ENCODE results near the gene REM2.

Gene REM2

GRCh38 chr14:22871224-22872032 is 11.6 kb upstream of the REM2 start, which contains the start of gene LRP10:
Gene LRP10 (plus strand): TSS chr14:22871740. CDS start chr14:22872304, 564 bp downstream.
- DNase-seq (ENCODE audit: low read depth): peak; percentile 95
- H3K4me3 ChIP-seq (ENCODE audit: low read depth, low read length): peak within 1 kb of the TSS; percentile 69
- TF ChIP-seq MAX (IDR thresholded peaks at IDR 0.05; ENCODE audit: low read depth, low read length) (peak; percentile 47), POLR2A (IDR thresholded peaks at IDR 0.05; ENCODE audit: extremely low read depth, insufficient read length) (peak; percentile 39), MYC (IDR thresholded peaks at IDR 0.05; ENCODE audit: low read depth, low read length) (no peak)

- DNase-seq (ENCODE audit: low read depth): peak; percentile 75
- peak; percentile 12 for TF ChIP-seq POLR2A (IDR thresholded peaks at IDR 0.05; ENCODE audit: extremely low read depth, insufficient read length)
- TF ChIP-seq CTCF (IDR thresholded peaks at IDR 0.05; ENCODE audit: low read depth, low read length): peak; percentile 93
- TF ChIP-seq MYC (IDR thresholded peaks at IDR 0.05; ENCODE audit: low read depth, low read length): peak; percentile 24; the same call in 1 of the 2 replicates
- 0 out of 2 replicates have a peak, but pooled peaks have one; percentile 17 for TF ChIP-seq MAX (IDR thresholded peaks at IDR 0.05; ENCODE audit: low read depth, low read length)
- H3K4me3 ChIP-seq (ENCODE audit: low read depth, low read length): peak overlapping the region; percentile 69
These were observed 10.8 kb upstream of the REM2 start for GRCh38 chr14:22872033-22872832.

- TF ChIP-seq CTCF (IDR thresholded peaks at IDR 0.05; ENCODE audit: low read depth, low read length) (no peak), MAX (IDR thresholded peaks at IDR 0.05; ENCODE audit: low read depth, low read length) (no peak), MYC (IDR thresholded peaks at IDR 0.05; ENCODE audit: low read depth, low read length) (no peak), POLR2A (IDR thresholded peaks at IDR 0.05; ENCODE audit: extremely low read depth, insufficient read length) (no peak)
- H3K4me3 ChIP-seq (ENCODE audit: low read depth, low read length): peak overlapping the region; percentile 69
- DNase-seq (ENCODE audit: low read depth): no peak
These were observed 10.0 kb upstream of the REM2 start for GRCh38 chr14:22872833-22873520.

- TF ChIP-seq MYC (IDR thresholded peaks at IDR 0.05; ENCODE audit: low read depth, low read length): no peak
- TF ChIP-seq CTCF (IDR thresholded peaks at IDR 0.05; ENCODE audit: low read depth, low read length): no peak
- TF ChIP-seq POLR2A (IDR thresholded peaks at IDR 0.05; ENCODE audit: extremely low read depth, insufficient read length): no peak
- TF ChIP-seq MAX (IDR thresholded peaks at IDR 0.05; ENCODE audit: low read depth, low read length): no peak
- no peak overlapping the region for H3K4me3 ChIP-seq (ENCODE audit: low read depth, low read length)
- no peak for DNase-seq (ENCODE audit: low read depth)
These were observed 7.8 kb upstream of the REM2 start for GRCh38 chr14:22875003-22875747.

GRCh38 chr14:22875748-22876319 is 7.2 kb upstream of the REM2 start:
- H3K4me3 ChIP-seq (ENCODE audit: low read depth, low read length): no peak overlapping the region
- no peak for TF ChIP-seq CTCF (IDR thresholded peaks at IDR 0.05; ENCODE audit: low read depth, low read length)
- no peak for TF ChIP-seq MYC (IDR thresholded peaks at IDR 0.05; ENCODE audit: low read depth, low read length)
- TF ChIP-seq POLR2A (IDR thresholded peaks at IDR 0.05; ENCODE audit: extremely low read depth, insufficient read length): no peak
- no peak for TF ChIP-seq MAX (IDR thresholded peaks at IDR 0.05; ENCODE audit: low read depth, low read length)
- no peak for DNase-seq (ENCODE audit: low read depth)

Measured in NB4 (cell line).